DMS 273 (cell line): ENCODE data around the gene CUBN.

Experiments
- DNase-seq: peaks from one replicate; lab custom pipeline; 2025; ENCODE audit not compliant: unreplicated experiment; lab: John Stamatoyannopoulos, UW

CUBN gene

GRCh38 chr10:17109046-17109445, 20.6 kb downstream of the CUBN start:
- DNase-seq = no peak

GRCh38 chr10:17106991-17107390, 22.6 kb downstream of the CUBN start:
- no peak for DNase-seq

GRCh38 chr10:17101910-17102266, 27.7 kb downstream of the CUBN start:
- DNase-seq = no peak

GRCh38 chr10:17101257-17101909, 28.2 kb downstream of the CUBN start:
- no peak for DNase-seq

GRCh38 chr10:17100586-17100985, 29.0 kb downstream of the CUBN start:
- no peak for DNase-seq

- DNase-seq = no peak
Observed at GRCh38 chr10:17098012-17098411, 31.6 kb downstream of the CUBN start.

- DNase-seq = no peak
Observed at GRCh38 chr10:17094844-17095243, 34.8 kb downstream of the CUBN start.

GRCh38 chr10:17092986-17093803, 36.4 kb downstream of the CUBN start:
- no peak for DNase-seq

GRCh38 chr10:17092216-17092944, 37.2 kb downstream of the CUBN start:
- no peak for DNase-seq

GRCh38 chr10:17088118-17088806, 41.3 kb downstream of the CUBN start:
- DNase-seq = no peak

GRCh38 chr10:17086865-17087367, 42.7 kb downstream of the CUBN start:
- no peak for DNase-seq

- no peak for DNase-seq
Observed at GRCh38 chr10:17085011-17085725, 44.4 kb downstream of the CUBN start.

GRCh38 chr10:17084258-17084657, 45.4 kb downstream of the CUBN start:
- no peak for DNase-seq

- DNase-seq = no peak
Observed at GRCh38 chr10:17081431-17081830, 48.2 kb downstream of the CUBN start.

- DNase-seq = no peak
Observed at GRCh38 chr10:17077890-17078289, 51.7 kb downstream of the CUBN start.

GRCh38 chr10:17077346-17077781, 52.2 kb downstream of the CUBN start:
- DNase-seq = no peak

GRCh38 chr10:17076626-17077345, 52.8 kb downstream of the CUBN start:
- no peak for DNase-seq

GRCh38 chr10:17075533-17076359, 53.9 kb downstream of the CUBN start:
- DNase-seq = no peak

- DNase-seq = no peak
Observed at GRCh38 chr10:17074541-17074847, 55.1 kb downstream of the CUBN start.
